NCI-H1048 (cell line): ENCODE results near the gene SKIC8.

Source experiments
- DNase-seq: peaks from one replicate; lab custom pipeline; 2025; lab: John Stamatoyannopoulos, UW

SKIC8 gene

DNA sequence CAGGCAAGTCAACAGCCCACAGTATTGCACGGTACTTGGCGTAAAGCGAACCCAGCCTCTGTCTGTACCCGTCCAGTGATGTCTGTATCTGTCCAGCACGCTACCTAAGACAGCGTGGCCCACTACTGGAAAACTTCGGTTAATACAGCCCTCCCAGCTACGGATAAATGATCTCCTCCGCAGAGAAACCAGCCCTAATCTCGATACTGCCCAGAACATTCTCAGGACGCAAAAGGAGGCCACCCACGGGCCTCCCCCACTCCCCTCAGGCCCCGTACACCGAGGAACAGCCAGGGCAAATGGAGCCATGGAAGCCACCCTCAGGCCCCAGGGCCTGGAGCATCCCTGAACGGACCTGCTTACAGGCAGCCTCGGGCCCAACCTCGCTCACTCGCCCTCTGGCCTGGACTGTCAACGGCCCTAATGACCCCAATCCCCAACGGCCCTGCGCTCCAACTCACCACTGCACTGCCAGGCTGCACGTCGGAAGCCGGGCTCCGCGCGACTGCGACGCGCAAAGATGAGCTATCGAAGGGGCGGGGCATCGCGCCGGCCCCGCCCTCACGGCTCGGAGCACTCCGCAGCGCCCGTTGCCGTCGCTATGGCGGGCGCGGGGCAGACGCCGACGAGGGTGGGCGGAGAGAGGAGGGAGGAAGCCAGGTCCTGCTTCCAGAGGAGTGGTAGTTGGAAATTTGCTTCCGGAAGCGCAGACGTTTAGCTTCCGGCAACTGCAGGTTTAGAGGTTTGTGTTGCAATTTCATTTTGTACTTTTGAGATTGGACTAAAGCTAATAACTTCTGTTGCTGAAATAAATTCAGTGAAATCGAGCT is at the start of gene SKIC8:
Gene SKIC8, minus strand, starts transcription at position 509 of the 830 bp plus-strand sequence. CDS start 3,923 bp downstream, outside the sequence.
- peak; percentile 80 for DNase-seq

DNA sequence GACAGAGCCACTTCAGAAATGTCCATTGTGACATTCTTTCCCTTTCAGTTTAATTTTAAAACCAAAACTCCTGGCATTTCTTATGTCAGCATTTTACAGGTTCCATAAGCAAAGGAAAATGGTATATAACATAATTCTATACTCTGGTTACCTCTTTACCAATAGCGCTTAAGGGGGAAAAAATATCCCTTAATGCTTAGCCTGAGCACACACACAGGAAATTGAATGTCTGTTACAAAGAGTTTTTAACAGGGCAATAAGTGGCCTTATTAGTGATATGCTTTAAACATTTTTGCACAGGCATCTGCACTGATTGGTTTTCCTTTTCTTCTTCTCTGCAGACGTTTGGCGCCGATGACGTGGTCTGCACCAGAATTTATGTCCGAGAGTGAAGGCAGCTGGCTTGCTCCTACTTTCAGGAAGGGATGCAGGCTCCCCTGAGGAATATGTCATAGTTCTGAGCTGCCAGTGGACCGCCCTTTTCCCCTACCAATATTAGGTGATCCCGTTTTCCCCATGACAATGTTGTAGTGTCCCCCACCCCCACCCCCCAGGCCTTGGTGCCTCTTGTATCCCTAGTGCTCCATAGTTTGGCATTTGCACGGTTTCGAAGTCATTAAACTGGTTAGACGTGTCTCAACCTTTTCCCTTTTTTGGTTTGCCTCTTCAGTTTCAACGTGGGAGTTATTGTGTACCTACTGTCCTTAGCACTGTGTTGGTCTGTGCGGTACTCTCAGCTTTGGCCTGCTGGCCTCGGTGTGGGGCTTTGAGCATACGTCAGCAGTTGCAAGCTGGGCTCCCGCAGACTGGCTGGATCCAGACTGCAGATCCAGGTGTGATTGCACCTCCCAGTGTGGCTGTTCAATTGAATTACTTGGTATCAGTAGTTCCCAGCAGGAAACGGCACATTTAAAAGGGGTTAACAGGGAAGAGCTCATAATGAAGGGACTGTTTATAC is 48.5 kb upstream of the SKIC8 start:
- no peak for DNase-seq

DNA sequence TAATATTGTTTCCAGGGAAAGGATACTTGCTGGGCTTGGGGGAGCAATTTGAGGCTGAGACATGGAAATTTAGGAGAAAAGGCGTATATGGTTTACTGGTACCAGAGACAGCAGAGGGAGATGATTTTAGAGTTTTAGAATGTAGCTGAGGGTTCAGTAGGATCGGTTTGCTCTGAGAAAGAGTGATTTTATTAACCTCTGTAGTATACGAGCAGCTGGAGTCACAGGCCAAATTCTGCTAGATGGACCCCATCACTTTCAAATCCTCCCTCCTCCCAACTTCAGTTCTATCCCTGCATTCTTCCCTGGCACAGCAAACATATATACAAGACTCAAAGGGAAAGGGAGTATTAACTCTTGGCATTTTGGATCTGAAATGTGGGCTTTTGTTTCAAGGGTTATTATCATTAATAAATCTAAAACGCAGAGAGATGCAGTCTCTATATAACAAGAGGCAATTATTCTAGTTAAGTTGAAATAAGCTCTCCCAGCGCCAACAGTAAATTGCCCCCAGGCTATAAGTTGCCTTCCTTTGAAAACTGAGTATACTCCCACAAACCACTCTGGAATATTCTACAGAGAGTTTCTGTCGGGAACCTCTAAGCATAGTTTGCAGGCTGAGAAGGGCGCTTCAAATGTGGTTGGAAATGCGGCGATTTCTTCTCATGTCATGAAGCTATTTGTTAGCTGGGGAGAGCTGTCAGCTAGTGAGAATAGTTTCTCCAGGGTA is 46.2 kb upstream of the SKIC8 start:
- DNase-seq, result no peak

DNA sequence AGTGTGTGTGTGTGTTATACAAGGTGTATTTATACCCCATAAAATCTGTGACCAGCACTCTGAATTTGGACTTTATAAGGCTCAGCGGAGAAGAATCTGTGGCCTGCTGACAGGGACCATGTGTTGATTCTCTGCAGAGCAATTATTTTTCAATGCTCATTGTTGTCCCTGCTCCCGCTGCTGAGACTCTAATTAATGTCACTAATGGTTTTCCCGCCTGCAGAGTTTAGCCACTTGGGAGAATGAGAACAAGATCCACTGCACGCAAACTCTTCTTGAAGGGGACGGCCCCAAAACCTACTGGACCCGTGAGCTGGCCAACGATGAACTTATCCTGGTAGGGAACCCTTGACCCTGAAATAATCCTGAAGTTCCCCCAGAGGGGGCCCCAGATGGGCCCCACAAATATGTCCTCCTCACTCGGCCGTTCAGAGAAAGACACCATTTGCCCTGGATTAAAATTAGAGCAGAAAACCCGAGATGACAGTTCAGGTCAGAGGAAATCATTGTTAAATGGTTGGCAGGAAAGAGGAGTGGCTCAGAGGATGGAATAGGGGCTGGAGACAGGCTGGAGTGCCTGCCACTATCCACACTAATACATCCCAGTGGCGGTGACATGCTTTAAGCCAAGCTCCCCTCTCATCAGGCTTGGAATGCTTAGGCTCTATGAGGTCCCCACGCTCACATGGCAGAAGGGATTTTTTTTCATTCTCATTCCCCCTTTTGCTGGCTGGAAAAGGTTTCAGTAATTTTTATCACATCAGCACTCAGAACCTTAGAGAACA is 44.1 kb upstream of the SKIC8 start:
- DNase-seq, result no peak

DNA sequence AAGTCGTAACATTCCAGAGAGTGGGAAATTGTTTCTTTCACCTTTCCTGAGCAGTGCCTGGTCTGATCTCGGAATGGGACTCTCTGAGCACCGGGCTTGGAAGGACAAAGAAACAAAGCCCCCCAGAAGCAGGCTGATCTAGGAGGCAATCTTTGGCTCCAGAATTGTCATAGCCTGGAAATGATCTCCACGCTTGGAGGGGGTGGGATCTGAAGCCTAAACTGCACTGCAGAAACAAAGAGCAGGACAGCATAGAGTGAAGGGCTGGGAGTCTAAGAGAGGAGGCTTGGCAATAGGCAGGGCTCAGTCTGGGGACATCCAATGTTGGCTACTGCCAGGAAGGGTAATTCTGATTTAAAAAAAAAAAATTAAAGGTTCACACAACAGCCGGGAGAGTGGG is 42.6 kb upstream of the SKIC8 start:
- DNase-seq, result no peak

DNA sequence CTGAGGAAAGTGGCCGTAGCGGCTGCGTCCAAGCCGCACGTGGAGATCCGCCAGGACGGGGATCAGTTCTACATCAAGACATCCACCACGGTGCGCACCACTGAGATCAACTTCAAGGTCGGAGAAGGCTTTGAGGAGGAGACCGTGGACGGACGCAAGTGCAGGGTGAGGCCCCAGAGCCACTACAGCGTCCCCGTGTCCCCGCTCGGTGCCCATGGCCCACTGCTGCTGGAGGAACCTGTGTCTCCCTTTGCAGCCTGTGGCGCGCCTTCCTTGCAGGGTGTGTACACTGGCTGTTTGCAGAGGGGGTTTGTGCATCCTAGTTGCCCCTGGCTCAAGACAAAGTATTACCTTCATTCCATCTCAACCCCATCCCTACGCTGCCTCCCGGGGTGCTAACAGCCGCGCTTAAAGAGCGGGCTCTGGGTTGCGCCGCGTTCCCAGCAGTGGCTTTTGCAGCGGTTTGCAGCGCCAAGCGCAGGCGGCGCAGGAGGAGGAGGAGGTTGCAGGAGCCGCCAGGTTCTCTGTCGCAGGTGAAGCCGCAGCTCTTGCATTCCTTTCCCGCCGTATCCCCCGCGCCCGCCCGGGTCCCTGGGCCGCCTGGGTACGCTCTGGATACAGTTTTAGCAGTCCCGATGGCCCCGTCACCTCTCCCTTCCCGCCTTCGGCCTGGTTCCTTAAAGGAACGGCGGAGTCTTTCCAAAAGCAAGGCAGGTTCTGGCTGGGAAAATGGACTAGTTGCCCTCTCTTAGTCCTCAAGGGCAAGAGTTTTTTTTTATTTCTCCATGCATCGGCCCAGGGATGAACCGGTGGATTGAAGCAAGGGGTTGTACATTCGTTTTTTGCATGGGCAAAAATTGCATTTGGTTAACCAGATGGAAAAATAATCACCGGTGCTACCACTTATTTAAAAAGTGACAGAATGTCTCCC is 41.9 kb upstream of the SKIC8 start:
- no peak for DNase-seq

DNA sequence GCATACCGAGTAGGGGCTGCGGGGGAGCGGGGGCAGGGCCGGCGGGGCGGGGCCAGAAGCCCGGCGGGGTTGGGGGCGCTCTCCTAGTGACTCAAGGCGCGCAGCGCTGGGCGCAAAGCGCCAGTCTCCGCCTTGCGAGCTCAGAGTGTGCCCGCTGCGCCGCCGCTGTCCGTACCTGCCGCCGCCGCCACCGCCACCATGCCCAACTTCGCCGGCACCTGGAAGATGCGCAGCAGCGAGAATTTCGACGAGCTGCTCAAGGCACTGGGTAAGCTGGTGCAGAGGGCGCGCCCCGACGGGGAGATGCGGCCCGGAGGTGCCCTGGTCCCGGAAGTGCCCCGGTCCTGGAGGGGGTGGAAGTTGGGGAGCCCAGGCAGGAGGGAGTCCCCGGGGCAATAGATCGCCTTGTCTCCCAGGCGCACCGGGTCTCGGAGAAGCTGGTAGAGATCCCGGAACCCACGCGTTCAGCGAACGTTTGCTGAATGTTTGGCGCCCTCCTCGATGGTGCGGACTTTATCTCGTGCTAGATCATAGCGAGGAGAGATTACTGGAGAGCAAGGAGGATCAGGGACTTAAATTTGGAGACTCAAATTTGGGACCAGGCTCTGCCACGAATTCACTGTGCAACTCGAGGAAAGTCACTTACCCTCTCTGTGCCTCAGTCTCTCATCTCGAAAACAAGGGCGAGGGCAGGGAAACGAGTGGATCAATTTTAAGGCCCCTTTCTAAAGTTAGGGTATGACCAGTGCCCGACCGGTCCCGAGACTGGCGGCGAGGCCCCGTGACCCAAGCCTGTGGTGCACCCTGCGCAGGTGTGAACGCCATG is 41.0 kb upstream of the SKIC8 start, which contains the start of gene CRABP1:
Gene CRABP1, plus strand, starts transcription at position 123 of the 826 bp plus-strand sequence. Its CDS starts 76 bp downstream, at position 199.
- DNase-seq, result no peak

DNA sequence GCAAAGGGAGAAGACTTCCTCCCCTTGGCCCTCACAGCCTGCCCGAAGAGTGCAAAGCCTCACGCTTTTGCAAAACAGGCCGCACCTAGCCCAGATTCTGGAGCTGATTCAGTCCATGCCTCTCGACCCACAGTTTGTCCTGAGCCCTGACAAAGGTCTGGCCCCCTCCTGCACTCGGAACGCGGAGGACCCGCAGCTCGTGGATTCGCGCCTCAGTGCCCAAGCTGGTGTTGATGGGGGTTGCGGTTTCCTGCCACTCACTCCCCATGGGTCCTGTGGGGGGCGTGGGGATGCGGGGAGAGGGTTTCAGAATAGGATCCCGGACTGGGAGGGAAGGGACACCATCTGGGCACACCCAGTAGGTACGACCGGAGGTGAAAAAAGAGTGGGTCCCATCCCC is 40.1 kb upstream of the SKIC8 start:
- DNase-seq, result no peak

DNA sequence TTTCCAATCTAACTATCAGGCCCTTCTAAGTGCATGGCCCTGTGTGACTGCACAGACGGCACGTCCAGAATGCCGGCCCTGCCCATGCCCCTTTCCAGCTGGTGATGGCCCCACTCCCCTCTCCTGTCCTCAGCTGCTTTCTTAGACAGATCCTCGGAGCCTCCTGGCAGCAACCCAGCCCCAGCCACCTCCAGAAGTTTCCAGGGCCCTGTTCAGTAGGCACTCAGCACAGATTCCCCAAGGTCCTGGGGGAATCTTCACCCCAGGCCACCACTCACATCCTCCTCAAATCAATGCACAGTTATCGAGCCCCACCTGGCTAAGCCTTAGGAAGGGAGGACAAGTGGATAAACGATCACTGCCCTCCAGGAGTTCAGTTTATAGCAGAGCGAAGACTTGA is 39.4 kb upstream of the SKIC8 start:
- no peak for DNase-seq

DNA sequence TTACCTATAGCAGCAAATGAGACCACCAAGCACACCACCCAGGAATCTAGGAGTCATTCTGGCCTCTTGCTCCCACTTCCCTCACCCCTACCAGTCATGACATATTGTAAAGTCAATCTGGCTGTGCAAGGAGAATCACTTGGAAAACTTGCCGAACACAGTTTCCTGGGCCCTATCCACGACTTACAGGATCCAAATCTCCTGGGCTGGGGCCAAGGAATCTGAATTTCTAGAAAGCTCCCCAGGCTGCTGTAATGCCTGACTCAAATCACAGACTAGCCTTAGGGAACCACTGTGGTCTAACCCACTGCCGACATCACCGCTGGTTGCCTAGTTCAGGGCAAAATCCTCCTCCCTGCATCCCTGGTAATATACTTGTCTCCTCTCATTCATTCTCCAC is 36.6 kb upstream of the SKIC8 start:
- no peak for DNase-seq

DNA sequence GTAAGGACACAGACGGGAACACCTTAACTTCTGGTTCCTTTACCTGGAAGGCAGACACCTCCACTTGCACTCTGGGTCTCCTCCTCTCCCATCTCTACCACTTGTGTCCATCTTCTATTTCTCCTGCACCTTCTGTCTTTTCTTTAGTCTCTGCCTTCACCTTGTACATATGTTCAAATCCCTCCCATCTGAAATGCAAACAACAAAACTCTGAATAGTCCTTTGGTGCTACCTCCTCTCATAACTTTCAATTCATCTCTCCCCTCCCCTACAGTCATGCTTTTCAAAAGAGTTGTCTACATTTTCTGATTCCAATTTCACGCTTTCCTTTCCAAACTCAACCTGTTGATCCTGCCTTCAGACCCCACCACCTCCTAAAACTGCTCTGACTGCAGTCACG is 35.4 kb upstream of the SKIC8 start:
- no peak for DNase-seq

DNA sequence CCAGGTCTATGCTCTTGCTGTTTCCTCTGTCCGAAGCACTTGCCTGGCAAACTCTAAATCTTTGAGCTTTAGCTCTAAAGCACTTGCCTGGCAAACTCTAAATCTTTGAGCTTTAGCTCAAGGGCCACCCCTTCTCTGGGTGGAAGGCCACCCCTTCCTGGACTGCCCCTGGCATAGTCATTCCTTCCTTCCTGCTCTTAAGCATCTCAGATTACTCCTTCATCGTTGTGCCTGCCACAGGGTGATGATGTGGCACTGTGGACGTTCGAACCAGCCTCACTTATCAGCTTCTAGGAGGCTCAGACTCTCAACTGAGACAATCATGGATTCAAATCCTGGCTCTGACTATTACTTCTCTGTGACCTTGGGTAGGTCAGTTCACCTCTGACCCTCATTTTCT is 30.2 kb upstream of the SKIC8 start:
- no peak for DNase-seq

DNA sequence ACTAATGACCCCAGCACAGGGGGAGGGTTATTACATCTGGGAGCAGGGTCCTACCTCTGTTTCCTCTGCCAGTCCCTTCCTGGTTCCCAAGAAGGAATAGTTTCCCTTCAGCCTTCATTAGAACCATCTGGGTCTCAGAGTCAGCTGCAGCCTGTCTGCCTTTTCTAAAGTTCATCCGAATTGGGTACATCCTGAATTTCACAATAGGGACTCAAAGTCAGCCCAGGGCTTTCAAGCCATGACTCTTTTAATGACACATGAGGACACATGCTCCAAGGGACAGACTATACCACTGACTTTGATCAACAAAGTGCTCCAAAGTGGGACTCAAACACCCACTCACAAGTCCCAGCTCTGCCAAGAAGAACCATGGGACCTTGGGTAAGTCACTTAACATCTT is 28.1 kb upstream of the SKIC8 start:
- no peak for DNase-seq

DNA sequence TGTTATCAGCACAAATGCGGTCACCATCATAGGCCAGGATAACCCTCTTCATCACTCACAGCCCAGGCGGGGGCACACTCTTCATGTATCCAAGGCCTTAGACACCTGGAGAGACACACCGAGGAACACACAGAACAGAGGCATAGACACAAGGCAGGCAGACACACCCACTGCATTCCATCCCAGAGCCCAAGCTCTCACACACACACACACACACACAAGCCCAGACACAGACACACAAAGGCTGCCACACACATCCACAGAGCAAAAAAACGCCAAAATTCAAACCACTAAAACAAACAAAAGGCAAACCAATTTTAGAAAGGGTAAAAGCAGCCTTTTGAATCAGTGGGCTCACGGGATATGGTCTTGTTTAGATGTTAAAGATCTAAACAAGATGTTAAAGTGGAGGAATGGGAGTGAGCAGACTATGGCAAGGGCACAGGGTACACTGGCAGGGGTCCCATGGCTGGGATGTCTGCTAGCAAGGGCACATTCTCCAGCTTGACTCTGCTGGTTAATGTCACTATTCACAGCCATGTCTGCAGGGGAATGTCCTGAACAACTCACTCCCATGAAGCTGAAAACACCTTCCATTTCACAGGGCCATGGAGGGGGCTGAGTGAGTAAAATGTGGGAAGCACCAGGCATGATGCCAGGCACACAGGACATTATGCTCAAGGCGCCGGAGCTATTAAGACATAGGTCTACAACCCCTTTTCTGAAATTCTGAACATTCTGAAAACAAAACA is 25.9 kb upstream of the SKIC8 start:
- DNase-seq, result no peak

DNA sequence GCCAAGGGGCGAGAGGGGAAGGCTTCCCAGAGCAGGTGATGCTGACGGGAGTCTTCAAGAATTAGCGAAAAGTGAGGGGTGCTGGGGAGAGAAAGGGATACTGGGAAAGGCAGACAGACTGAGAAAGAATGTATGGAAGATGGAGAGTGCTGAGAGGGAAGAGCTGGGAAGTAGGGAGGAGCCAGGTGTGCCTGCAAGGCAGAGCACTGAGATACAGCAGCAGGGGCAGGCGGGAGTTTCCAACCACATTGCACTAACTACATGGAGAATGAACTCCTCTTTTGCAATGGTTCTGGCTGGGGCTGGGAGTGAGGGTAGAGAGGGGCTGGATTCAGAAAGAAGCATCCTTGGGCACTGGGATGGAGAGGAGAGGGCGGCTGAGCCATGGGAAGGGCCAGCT is 24.7 kb upstream of the SKIC8 start:
- no peak for DNase-seq

DNA sequence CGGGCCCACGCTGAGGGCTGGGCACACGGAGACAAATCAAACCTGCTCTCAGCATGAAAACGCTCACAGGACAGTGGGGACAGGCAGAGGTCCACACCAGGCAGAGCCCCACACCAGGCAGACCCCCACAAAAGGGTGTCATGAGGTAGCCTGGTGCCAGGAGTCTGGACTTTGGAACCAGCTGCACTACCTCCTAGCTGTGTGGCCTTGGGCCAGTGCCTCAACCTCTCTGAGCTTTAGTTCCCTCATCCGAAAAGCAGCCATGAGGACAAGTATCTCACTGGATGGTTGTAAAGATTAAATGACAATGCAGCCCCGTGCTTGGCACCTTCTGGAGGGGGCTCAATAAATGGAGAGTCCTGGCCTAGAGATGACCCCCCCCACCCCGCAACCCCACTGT is 24.3 kb upstream of the SKIC8 start:
- no peak for DNase-seq

DNA sequence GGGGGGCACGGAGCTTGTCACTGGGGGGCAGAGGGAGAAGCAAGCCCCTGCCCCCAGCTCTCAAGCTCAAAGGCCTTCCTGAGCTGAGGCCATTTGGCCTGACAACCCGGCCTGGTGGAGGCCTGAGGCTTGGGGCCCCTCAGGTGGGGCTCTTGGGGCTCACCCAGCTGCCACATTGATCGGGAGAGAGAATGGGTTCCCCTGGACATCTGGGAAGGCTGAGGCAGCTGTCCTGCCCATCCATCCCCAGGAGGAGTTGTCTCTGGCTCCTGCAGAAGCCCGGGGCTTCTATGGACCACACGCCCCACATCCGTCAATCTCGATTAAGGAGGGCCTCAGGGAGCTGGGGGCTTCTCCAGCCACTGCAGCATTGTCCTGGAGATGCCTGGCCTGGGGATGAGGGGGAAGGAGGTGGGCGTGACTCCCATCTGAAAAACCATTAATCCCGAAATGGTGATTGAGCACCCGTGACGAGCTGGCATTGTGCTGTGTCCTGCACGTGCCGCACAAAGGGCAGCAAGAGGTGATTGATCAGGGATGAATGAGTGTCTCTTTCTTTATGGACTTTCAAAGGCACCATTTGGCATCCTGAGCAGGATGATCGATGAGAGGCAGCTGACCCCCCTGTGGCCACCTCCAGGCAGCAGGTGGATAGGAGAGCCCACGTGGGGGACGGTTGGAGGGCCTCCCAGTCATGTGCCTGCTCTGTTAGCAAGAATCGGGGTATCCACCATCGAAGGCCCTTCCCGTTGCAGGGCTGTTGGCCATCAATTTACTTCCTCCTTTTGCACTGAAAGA is 23.5 kb upstream of the SKIC8 start:
- DNase-seq, result no peak

DNA sequence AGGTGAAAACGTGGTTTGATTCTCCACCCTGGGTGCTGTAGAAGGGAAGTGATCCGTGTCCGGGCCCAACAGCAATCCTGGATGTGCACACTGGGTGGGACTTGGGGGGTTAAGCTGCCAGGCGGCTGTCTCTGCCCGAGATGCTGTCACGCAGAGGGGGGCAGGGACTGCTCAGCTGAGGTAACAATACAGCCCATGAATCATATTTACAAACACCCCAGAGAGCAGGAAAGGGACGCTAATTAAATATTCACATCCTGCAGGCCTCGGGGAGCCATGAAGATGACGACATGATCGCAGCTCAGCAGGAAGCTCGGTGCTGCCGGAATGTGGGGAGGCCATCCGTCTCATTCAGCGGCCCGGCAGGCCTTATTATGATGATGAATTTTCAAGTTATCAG is 22.8 kb upstream of the SKIC8 start:
- no peak for DNase-seq
